Liver (tissue), 3 donors: ENCODE data around the gene IL1RAPL1.

Source experiments
- CTCF ChIP-seq: fragments of 150-350 bp; IDR thresholded peaks from 2 replicates; pipeline ENCODE4 v1.5.1; 2017; ENCODE audit warnings: improper control_type of control experiment, low read depth, low read length; ENCODE audit not compliant: missing input control
- EGR1 ChIP-seq, 2 donors: IDR thresholded peaks; 2 replicates each; pipeline ENCODE4 v1.6.1; 2016 to 2018; ENCODE audit warnings: antibody characterized with exemption in 2 of 2, low read depth in 2 of 2
- GABPA ChIP-seq, 2 donors: IDR thresholded peaks in 1 of 2; conservative IDR thresholded peaks in 1 of 2; 2 replicates each; pipeline ENCODE4 v1.6.1; 2016; ENCODE audit warnings: antibody characterized with exemption in 2 of 2, mild to moderate bottlenecking in 1 of 2, moderate library complexity in 1 of 2
- NR2F2 ChIP-seq: IDR thresholded peaks from 2 replicates; pipeline ENCODE4 v1.6.1; 2016; ENCODE audit warnings: antibody characterized with exemption
- RAD21 ChIP-seq, 2 donors: IDR thresholded peaks; 2 replicates each; pipeline ENCODE4 v1.6.1; 2016; ENCODE audit warnings: antibody characterized with exemption in 2 of 2, mild to moderate bottlenecking in 2 of 2
- RXRA ChIP-seq, 2 donors: IDR thresholded peaks; 2 replicates each; pipeline ENCODE4 v1.6.1; 2017 to 2018; ENCODE audit warnings: antibody characterized with exemption in 2 of 2, mild to moderate bottlenecking in 1 of 2
- TAF1 ChIP-seq: conservative IDR thresholded peaks from 2 replicates; pipeline ENCODE4 v1.6.1; 2016; ENCODE audit warnings: antibody characterized with exemption, mild to moderate bottlenecking
- YY1 ChIP-seq: IDR thresholded peaks from 2 replicates; pipeline ENCODE4 v1.6.1; 2016; ENCODE audit warnings: antibody characterized with exemption, mild to moderate bottlenecking
- TF ChIP-seq, protein P1 (sequence below): IDR thresholded peaks from 2 replicates; pipeline ENCODE4 v1.6.1; 2016; ENCODE audit warnings: antibody characterized with exemption
- TF ChIP-seq, protein P2 (sequence below): IDR thresholded peaks from 2 replicates; pipeline ENCODE4 v1.6.1; 2016; ENCODE audit warnings: antibody characterized with exemption
- TF ChIP-seq, protein P3 (sequence below): IDR thresholded peaks from 2 replicates; pipeline ENCODE4 v1.6.1; 2016; ENCODE audit warnings: antibody characterized with exemption, mild to moderate bottlenecking
- donor health status: healthy.
- donor health status: healthy.

DNA sequence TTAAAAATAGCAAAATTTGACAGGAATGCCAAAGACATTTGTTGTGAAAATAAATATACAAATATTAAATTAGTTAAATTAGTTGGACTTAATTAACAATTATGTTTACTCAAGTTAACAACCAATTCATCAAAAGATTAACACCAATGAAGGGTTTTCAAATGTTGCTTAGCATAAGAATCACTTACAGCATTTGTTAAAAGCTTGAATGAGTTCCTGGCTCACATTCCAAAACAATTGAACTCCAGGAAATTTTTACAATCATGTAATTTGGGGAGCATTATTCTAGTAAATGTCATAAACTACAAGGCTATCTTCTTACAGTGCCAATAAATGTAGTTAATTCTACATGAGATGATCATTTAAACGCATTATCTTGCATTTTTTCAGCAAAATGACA lies 1378.4 kb downstream of the IL1RAPL1 start:
- TF ChIP-seq CTCF: no peak
- no peak for TF ChIP-seq RAD21 (IDR thresholded peaks at IDR 0.05)
- TF ChIP-seq EGR1 (IDR thresholded peaks at IDR 0.05; ENCODE audit: low read depth in 2 of 2): no peak
- no peak for TF ChIP-seq RXRA (IDR thresholded peaks at IDR 0.05)
- TF ChIP-seq, protein P1, sequence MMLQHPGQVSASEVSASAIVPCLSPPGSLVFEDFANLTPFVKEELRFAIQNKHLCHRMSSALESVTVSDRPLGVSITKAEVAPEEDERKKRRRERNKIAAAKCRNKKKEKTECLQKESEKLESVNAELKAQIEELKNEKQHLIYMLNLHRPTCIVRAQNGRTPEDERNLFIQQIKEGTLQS: no peak
- TF ChIP-seq, protein P2, sequence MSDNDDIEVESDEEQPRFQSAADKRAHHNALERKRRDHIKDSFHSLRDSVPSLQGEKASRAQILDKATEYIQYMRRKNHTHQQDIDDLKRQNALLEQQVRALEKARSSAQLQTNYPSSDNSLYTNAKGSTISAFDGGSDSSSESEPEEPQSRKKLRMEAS: no peak
- no peak for TF ChIP-seq YY1
- TF ChIP-seq, protein P3, sequence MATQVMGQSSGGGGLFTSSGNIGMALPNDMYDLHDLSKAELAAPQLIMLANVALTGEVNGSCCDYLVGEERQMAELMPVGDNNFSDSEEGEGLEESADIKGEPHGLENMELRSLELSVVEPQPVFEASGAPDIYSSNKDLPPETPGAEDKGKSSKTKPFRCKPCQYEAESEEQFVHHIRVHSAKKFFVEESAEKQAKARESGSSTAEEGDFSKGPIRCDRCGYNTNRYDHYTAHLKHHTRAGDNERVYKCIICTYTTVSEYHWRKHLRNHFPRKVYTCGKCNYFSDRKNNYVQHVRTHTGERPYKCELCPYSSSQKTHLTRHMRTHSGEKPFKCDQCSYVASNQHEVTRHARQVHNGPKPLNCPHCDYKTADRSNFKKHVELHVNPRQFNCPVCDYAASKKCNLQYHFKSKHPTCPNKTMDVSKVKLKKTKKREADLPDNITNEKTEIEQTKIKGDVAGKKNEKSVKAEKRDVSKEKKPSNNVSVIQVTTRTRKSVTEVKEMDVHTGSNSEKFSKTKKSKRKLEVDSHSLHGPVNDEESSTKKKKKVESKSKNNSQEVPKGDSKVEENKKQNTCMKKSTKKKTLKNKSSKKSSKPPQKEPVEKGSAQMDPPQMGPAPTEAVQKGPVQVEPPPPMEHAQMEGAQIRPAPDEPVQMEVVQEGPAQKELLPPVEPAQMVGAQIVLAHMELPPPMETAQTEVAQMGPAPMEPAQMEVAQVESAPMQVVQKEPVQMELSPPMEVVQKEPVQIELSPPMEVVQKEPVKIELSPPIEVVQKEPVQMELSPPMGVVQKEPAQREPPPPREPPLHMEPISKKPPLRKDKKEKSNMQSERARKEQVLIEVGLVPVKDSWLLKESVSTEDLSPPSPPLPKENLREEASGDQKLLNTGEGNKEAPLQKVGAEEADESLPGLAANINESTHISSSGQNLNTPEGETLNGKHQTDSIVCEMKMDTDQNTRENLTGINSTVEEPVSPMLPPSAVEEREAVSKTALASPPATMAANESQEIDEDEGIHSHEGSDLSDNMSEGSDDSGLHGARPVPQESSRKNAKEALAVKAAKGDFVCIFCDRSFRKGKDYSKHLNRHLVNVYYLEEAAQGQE: no peak
- no peak for TF ChIP-seq GABPA (IDR thresholded peaks at IDR 0.05 in 1 of 2, conservative IDR thresholded peaks at IDR 0.05 in 1 of 2)
- no peak for TF ChIP-seq NR2F2
- no peak for TF ChIP-seq TAF1
